K562 (cell line): ENCODE data around the gene FAM83E. TPM values are rescaled to one million over a fixed set of nuclear protein-coding genes. Genes with fewer than 3 reads are reported as not detected.

ENCODE experiments used
- BRCA1 ChIP-seq, 2 experiments: fragments of 450-650 bp in 1 of 2; sonication (generic) in 1 of 2; formaldehyde crosslinking in 1 of 2; IDR thresholded peaks; 2 replicates each; pipeline versions ENCODE4 v1.5.0 to v1.6.1; 2017 to 2020; ENCODE audit warnings: mild to moderate bottlenecking in 1 of 2, missing genetic modification reagents in 1 of 2
- CREM ChIP-seq: IDR thresholded peaks from 2 replicates; pipeline ENCODE4 v1.6.1; 2014; ENCODE audit warnings: antibody characterized with exemption, low read depth
- ETV6 ChIP-seq, 3 experiments: fragments of 150-350 bp in 1 of 3; sonication (generic) in 1 of 3; formaldehyde crosslinking in 1 of 3; IDR thresholded peaks; 2 replicates each; pipeline versions ENCODE4 v1.6.1 to v1.8.0; 2014 to 2022; ENCODE audit warnings: borderline replicate concordance in 2 of 3, low read depth in 2 of 3, antibody characterized with exemption in 1 of 3, low read length in 1 of 3, mild to moderate bottlenecking in 1 of 3, missing genetic modification reagents in 1 of 3
- FOXM1 ChIP-seq, 2 experiments: fragments of 450-650 bp in 1 of 2; sonication (generic) in 1 of 2; formaldehyde crosslinking in 1 of 2; IDR thresholded peaks; 2 replicates each; pipeline versions ENCODE4 v1.6.1 to v1.9.0; 2017 to 2022; ENCODE audit warnings: low read depth in 2 of 2, mild to moderate bottlenecking in 2 of 2, missing genetic modification reagents in 1 of 2, moderate library complexity in 1 of 2
- GTF2F1 ChIP-seq: IDR thresholded peaks from 2 replicates; pipeline ENCODE4 v1.6.1; 2011; ENCODE audit warnings: low read depth, low read length, improper control_type of control experiment
- HNRNPK ChIP-seq: fragments of 200-400 bp; formaldehyde crosslinking; IDR thresholded peaks from one replicate; pipeline ENCODE4 v1.6.1; 2018; ENCODE audit warnings: mild to moderate bottlenecking, low read depth, low read length; ENCODE audit not compliant: poor library complexity, severe bottlenecking
- KLF10 ChIP-seq: fragments of 250-450 bp; sonication (Bioruptor Pico); IDR thresholded peaks from 2 replicates; pipeline ENCODE4 v1.6.1; 2021; ENCODE audit warnings: matching md5 sums
- NFE2L1 ChIP-seq: fragments of 450-650 bp; IDR thresholded peaks from 2 replicates; pipeline ENCODE4 v1.6.1; 2016; ENCODE audit warnings: missing genetic modification characterization, low read depth, mild to moderate bottlenecking, missing compliant biosample characterization, moderate library complexity, borderline replicate concordance
- PTTG1 ChIP-seq: fragments of 450-650 bp; IDR thresholded peaks from 2 replicates; pipeline ENCODE4 v1.6.1; 2016; ENCODE audit warnings: low read depth, mild to moderate bottlenecking, missing genetic modification characterization, missing compliant biosample characterization
- ZBTB5 ChIP-seq: fragments of 450-650 bp; IDR thresholded peaks from 2 replicates; pipeline ENCODE4 v1.6.1; 2017; ENCODE audit warnings: antibody characterized with exemption
- ZBTB8A ChIP-seq: fragments of 450-650 bp; IDR thresholded peaks from 2 replicates; pipeline ENCODE4 v1.6.1; 2018; ENCODE audit warnings: mild to moderate bottlenecking, moderate library complexity; ENCODE audit not compliant: partially characterized antibody
- ZNF217 ChIP-seq: sonication (generic); formaldehyde crosslinking; IDR thresholded peaks from 2 replicates; pipeline ENCODE4 v1.8.0; 2022; ENCODE audit warnings: mild to moderate bottlenecking, missing genetic modification reagents
- ZNF24 ChIP-seq: fragments of 450-650 bp; IDR thresholded peaks from 2 replicates; pipeline ENCODE4 v1.6.1; 2016
- ZNF280A ChIP-seq: fragments of 450-650 bp; IDR thresholded peaks from 2 replicates; pipeline ENCODE4 v1.6.1; 2018; ENCODE audit warnings: mild to moderate bottlenecking, low read depth; ENCODE audit not compliant: partially characterized antibody
- ZNF707 ChIP-seq: fragments of 250-450 bp; sonication (Bioruptor Pico); conservative IDR thresholded peaks from 2 replicates; pipeline ENCODE4 v1.8.0; 2022; ENCODE audit warnings: inconsistent platforms, mild to moderate bottlenecking, moderate library complexity
- polyA plus RNA-seq, 8 experiments: library from polyadenylated mRNA; depleted of rRNA in 4 of 8; stranded (reverse) in 5 of 8; unstranded in 3 of 8; fragments of >200 nt; fragmentation: Nextera tagmentation in 2 of 8; fragmentation: Illumina TruSeq in 1 of 8; extraction: Ambion mirVana in 2 of 8; extraction: Trizol in 1 of 8; gene quantifications; 2 replicates each; pipeline versions ENCODE4 v1.2.1 to v1.2.3, GENCODE V29; 2011 to 2014; ENCODE audit warnings: inconsistent platforms in 1 of 8, missing spikeins in 1 of 8
- total RNA-seq, 7 experiments: library from RNA; depleted of rRNA in 6 of 7; stranded (reverse); fragments of >200 nt in 6 of 7; fragmentation: Illumina TruSeq in 2 of 7; extraction: Trizol in 2 of 7; gene quantifications; 2 replicates each; pipeline versions ENCODE4 v1.2.1 to v1.2.3, GENCODE V29; 2011 to 2021; ENCODE audit warnings: low replicate concordance in 1 of 7
- TF ChIP-seq, protein P1 (sequence below): fragments of 250-450 bp; sonication (Bioruptor Pico); IDR thresholded peaks from 2 replicates; pipeline ENCODE4 v1.5.0; 2022; ENCODE audit warnings: mild to moderate bottlenecking

Gene FAM83E
- total and polyA plus RNA-seq, 9 of the 15 experiments (the other 6 are each of a cell fraction or from before 2014, with no cell fraction given), result 0.15 to 0.87 (median 0.29) TPM; not detected in 4

GRCh38 chr19:48634424-48635262 is 19.8 kb upstream of the FAM83E start (continued):
- no peak for TF ChIP-seq ZNF280A
- no peak for TF ChIP-seq GTF2F1
- no peak for TF ChIP-seq ETV6 (IDR thresholded peaks at IDR 0.05; ENCODE audit: borderline replicate concordance in 1 of 2, low read depth in 2 of 2, low read length in 1 of 2)
- no peak for TF ChIP-seq ETV6 (CRISPR knock-in tag; IDR thresholded peaks at IDR 0.05; ENCODE audit: borderline replicate concordance)
- no peak for TF ChIP-seq KLF10 (CRISPR knock-in tag)
- no peak for TF ChIP-seq ZNF217 (CRISPR knock-in tag)
- no peak for TF ChIP-seq NFE2L1 (tag)
- no peak for TF ChIP-seq BRCA1 (IDR thresholded peaks at IDR 0.05)
- TF ChIP-seq BRCA1 (CRISPR knock-in tag; IDR thresholded peaks at IDR 0.05), result no peak
- no peak for TF ChIP-seq HNRNPK
- TF ChIP-seq PTTG1, result no peak
- TF ChIP-seq ZNF24, result no peak
- no peak for TF ChIP-seq ZBTB5
- TF ChIP-seq FOXM1 (IDR thresholded peaks at IDR 0.05; ENCODE audit: low read depth), result peak; percentile 65
- no peak for TF ChIP-seq FOXM1 (CRISPR knock-in tag; IDR thresholded peaks at IDR 0.05; ENCODE audit: low read depth)
- TF ChIP-seq ZBTB8A, result no peak
- TF ChIP-seq, protein P1, sequence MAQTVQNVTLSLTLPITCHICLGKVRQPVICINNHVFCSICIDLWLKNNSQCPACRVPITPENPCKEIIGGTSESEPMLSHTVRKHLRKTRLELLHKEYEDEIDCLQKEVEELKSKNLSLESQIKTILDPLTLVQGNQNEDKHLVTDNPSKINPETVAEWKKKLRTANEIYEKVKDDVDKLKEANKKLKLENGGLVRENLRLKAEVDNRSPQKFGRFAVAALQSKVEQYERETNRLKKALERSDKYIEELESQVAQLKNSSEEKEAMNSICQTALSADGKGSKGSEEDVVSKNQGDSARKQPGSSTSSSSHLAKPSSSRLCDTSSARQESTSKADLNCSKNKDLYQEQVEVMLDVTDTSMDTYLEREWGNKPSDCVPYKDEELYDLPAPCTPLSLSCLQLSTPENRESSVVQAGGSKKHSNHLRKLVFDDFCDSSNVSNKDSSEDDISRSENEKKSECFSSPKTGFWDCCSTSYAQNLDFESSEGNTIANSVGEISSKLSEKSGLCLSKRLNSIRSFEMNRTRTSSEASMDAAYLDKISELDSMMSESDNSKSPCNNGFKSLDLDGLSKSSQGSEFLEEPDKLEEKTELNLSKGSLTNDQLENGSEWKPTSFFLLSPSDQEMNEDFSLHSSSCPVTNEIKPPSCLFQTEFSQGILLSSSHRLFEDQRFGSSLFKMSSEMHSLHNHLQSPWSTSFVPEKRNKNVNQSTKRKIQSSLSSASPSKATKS (CRISPR knock-in tag), result no peak
- peak; percentile 61 for TF ChIP-seq CREM
- no peak for TF ChIP-seq ZNF707 (CRISPR knock-in tag)
